Measurements from ENCODE around the gene HTR1D.

- TF ChIP-seq CBFB (CRISPR knock-in tag; IDR thresholded peaks at IDR 0.05; ENCODE audit: low read depth), result no peak
- TF ChIP-seq STAT6 (CRISPR knock-in tag; conservative IDR thresholded peaks at IDR 0.05; ENCODE audit: low read depth), result no peak
- TF ChIP-seq FOXP1 (CRISPR knock-in tag; IDR thresholded peaks at IDR 0.05; ENCODE audit: borderline replicate concordance), result no peak
- TF ChIP-seq PRRX2 (CRISPR knock-in tag; IDR thresholded peaks at IDR 0.05), result no peak
- no peak for TF ChIP-seq CTCF (IDR thresholded peaks at IDR 0.05)
Measured at GRCh38 chr1:23174426-23175110, 42.7 kb downstream of the HTR1D start.

Measured in WTC11 (cell line).